ENCODE results near the gene ATG5. TPM values are rescaled to one million over a fixed set of nuclear protein-coding genes. Genes with fewer than 3 reads are reported as not detected.

Gene ATG5
- total RNA-seq, 2 experiments from 2014 or later: 41.9 to 42.0 TPM

DNA sequence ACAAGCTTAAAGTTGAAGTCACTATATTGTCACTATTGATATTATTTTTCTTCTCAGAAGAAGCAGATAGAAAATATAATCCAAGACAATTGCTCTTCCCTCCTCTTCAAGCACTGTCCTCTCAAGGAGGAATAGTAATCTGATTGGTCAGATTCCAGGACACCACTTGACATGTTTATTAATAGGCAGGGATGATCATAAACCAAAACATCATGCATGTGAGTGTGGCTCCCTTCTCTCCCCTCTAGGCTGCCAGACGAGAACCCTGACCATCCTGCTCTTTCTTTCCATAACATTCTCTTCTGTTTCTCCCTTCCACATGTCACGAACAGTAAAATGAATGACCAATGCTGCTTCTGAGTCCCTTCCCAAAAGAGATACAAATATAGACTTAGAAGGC, 7.5 kb downstream of the ATG5 start:
- ChIA-PET CTCF (no interaction called here), POLR2A (interaction anchor here (1.1 kb wide), 1 partner anchor 58 kb away, joined by 3 read pairs; no protein-coding TSS in a partner anchor)

DNA sequence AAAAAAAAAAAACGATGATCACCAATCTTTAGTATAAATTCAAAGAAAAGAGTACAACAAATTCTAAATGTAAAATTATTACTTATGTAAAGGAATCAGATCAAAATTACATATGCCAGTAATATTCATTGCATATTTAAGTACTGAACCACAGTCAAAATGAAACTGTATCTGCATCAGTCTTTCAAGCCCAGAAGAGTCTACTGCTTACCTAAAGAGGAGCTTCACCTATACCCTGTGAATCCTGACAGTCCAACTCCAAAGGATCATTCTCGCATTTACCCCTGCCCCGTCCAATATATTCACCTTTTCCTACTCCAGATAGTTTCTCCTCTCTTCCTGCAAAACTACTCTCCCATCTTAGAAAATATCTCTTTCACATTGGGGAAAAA, 9.2 kb downstream of the ATG5 start:
- CTCF ChIA-PET: interaction anchor here (1.1 kb wide), 1 partner anchor 9 kb away, joined by 3 read pairs; the partner anchor contains the start of gene ATG5
- POLR2A ChIA-PET: interaction anchor here (0.6 kb wide), 1 partner anchor 16 kb away, joined by 7 read pairs; no protein-coding TSS in a partner anchor

DNA sequence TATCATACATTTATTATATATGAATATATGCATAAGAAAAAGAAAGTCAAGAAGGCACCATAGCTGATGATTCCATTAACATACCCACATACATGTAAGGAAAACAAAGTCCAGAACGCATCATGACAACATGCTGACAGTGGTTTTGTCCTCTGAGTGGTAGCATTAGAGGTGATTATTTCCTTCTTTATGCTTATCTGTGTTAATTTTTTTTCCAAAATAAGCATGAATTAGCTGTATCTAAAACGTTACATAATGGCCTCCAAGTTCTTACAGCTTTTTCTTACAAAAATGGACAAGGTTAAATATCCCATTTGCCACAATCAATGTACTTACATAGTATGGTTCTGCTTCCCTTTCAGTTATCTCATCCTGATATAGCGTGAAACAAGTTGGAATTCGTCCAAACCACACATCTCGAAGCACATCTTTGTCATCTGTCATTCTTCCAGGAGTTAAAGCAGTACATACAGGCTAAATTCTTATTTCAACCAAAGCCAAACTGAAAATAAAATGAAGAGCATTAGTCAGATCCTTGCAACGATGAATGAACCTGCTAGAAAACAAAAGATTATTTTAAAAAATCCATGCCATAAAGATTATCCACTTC, 9.7 kb downstream of the ATG5 start:
- ChIA-PET CTCF (interaction anchor here (0.5 to 1.1 kb wide), 3 partner anchors 9 to 24 kb away, joined by 3 to 4 read pairs (median 3); partner anchors contain the start of gene ATG5), POLR2A (interaction anchor here (0.6 kb wide), 1 partner anchor 17 kb away, joined by 7 read pairs; no protein-coding TSS in a partner anchor)

DNA sequence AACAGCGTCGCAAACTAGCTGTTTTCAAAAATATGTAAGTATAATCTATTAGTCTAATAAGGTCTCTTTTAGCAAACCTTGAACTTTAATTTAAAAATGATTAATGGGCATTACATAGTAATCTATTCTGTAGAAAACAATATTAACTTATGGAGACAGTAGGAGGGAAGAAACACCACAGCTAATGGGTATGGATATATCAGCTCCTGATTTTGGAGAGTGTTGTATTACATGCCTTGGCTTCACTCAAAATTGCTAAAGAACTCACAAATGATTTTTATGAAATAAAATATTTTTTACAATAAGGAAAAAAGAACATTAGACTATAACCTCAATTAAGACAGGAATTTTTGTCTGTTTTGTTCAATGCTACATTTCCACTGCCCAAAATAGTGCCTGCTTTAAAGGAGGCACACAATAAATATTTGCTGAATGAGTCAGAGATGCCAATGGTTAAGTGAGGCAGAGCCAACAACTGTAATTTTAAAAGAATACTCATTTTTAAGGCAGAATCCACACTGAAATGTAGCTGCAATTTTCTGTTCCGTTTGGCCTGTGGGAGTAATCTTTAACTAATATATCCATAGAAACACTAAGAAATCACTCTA, 15.7 kb downstream of the ATG5 start:
- CTCF ChIA-PET: interaction anchor here (0.5 kb wide), 1 partner anchor 878 kb away, joined by 4 read pairs; no protein-coding TSS in a partner anchor
- POLR2A ChIA-PET: no interaction called here

DNA sequence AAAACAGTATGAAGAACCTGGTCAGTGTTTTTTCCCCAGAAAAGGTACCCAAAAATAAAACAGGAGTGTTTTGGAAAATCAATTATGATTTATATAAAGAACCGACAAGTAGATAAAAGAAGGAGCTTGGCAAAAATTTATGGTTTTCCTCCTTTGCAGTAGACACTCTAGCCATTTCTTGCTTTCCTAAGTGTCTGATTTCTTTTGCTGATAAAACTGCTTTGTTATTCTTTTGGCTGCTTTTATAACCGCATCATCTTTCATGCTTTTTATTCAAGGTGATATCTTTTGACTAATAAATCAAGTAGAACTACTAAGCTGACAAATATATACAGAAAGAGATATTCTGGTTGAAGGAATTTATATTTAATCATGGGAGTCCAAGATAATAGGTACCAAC, 16.6 kb downstream of the ATG5 start:
- ChIA-PET POLR2A (no interaction called here), CTCF (interaction anchor here (0.5 kb wide), 1 partner anchor 878 kb away, joined by 4 read pairs; no protein-coding TSS in a partner anchor)

DNA sequence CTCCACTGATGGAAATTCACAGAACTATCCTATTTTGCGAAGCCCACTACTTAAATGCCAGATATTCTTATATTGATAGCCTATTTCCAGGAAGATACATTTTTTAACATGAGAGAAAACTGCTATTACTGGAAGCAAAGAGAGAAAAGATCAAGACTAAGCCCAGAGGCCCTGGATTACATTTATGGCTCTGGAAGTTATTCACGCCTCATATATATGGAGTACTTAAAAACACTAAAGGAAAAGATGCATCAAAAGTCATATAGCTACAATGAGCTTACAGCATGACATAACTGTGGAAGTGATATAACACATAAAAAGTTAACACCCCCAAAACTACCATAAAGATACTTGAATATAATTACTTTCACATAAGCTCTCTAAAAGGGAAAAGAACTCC, 19.8 kb downstream of the ATG5 start:
- POLR2A ChIA-PET: no interaction called here

DNA sequence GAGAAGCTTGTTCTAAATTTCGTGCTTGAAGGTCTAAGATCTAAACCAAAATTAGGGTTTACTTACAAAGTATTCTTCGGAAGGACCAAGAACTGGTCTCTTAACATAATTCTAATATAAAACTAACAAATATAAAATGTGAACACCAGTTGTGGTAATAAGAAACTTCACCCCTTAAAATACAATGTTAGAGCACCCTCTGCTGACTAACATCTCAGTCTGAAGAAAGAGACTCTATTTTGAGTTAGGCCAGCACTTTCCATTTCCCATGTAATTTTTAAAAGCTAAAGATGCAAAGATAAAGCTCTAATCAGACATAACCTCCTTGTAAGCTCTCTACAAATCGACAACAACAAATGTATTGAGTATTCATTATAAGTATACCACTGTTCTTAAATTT, 24.6 kb downstream of the ATG5 start:
- ChIA-PET CTCF (interaction anchor here (0.9 kb wide), 1 partner anchor 18 kb away, joined by 3 read pairs; no protein-coding TSS in a partner anchor), POLR2A (no interaction called here)

More for the DNA sequence above, 19.8 kb downstream of the ATG5 start:
- CTCF ChIA-PET: no interaction called here

DNA sequence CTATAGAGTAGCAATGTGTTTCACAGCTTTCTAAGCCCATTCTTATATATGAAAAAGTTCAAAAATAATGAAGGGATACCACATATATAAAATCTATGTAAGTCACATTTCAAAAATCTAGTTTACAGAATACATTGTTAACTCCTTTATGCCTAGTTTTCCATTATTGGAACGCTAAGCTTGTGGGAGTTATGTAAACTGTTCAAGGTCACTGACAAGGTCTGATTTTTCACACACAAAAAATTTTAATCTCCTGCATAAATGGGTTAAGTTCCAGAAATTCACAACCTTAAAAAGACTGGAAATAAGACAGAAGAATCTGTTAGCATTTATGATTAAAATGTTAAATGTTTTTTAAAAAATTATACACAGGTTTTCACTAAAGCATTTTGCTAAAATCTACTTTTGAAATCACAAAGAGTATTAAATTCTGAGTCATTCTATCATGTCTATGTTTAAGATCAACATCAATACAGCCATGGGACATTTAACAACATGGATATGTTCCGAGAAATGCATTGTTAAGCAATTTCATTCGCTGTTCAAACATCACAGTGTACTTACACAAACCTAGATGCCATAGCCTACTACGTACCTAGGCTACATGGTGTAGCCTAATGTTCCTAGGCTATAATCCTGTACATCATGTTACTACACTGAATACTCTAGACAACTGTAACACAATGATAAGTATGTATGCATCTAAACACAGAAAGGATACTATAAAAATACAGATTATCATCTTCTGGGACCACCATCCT, 25.4 kb downstream of the ATG5 start:
- ChIA-PET CTCF (no interaction called here), POLR2A (no interaction called here)

- ChIA-PET CTCF (interaction anchor here (0.7 kb wide), 1 partner anchor 1411 kb away, joined by 3 read pairs; no protein-coding TSS in a partner anchor), POLR2A (no interaction called here)
Measured at GRCh38 chr6:106293116-106293515, 32.4 kb downstream of the ATG5 start.

GRCh38 chr6:106290954-106291353, 34.6 kb downstream of the ATG5 start:
- ChIA-PET CTCF (no interaction called here), POLR2A (no interaction called here)

GRCh38 chr6:106290032-106290431, 35.5 kb downstream of the ATG5 start:
- ChIA-PET CTCF (interaction anchor here (0.5 kb wide), 1 partner anchor 101 kb away, joined by 3 read pairs; no protein-coding TSS in a partner anchor), POLR2A (no interaction called here)

- POLR2A ChIA-PET: interaction anchor here (0.8 kb wide), 1 partner anchor 36 kb away, joined by 11 read pairs; no protein-coding TSS in a partner anchor
- CTCF ChIA-PET: no interaction called here
Measured at GRCh38 chr6:106287215-106287614, 38.3 kb downstream of the ATG5 start.

DNA sequence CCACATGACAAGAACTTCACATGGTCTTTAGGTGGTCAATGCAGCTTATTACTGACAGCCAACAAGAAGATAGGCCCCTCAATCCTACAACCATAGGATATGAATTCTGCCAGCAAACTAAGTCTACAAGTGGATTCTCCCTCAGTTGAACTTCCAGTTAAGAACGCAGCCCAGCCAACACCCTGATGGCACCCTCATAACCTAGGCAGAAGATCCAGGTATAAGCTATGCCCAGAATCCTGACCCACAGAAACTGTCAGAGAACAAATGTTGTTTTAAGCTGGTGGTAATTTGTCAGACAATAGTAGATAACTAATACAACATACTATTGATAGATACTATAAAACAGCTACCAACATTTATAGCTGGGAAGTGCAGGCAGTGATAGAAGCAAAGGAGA, 38.8 kb downstream of the ATG5 start:
- ChIA-PET POLR2A (no interaction called here), CTCF (no interaction called here)

DNA sequence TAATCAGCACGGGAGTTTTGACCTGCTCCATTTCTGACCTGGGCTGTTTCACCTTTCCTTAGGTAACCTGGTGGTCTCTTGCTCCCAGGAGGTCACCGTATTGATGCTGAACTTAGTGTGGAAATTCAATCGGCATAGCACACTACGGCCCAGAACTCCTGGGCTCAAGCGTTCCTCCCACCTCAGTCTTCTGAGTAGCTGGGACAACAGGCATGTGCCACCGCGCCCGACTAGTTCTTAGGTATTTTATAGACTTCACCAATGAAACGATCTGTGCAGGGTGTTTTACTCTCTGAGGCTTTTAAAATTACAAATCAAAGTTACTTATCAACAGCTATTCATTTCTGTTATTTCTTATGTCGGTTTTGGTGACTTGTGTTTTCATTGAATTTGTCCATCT, 42.1 kb downstream of the ATG5 start:
- ChIA-PET POLR2A (no interaction called here), CTCF (no interaction called here)

GRCh38 chr6:106281661-106282060, 43.9 kb downstream of the ATG5 start:
- ChIA-PET CTCF (no interaction called here), POLR2A (no interaction called here)

GRCh38 chr6:106281088-106281487, 44.5 kb downstream of the ATG5 start:
- CTCF ChIA-PET: no interaction called here
- POLR2A ChIA-PET: interaction anchor here (0.6 kb wide), 1 partner anchor 549 kb away, joined by 3 read pairs; no protein-coding TSS in a partner anchor

- ChIA-PET CTCF (interaction anchor here (1.2 kb wide), 1 partner anchor 11 kb away, joined by 3 read pairs; no protein-coding TSS in a partner anchor), POLR2A (no interaction called here)
Measured at GRCh38 chr6:106279179-106279578, 46.4 kb downstream of the ATG5 start.

DNA sequence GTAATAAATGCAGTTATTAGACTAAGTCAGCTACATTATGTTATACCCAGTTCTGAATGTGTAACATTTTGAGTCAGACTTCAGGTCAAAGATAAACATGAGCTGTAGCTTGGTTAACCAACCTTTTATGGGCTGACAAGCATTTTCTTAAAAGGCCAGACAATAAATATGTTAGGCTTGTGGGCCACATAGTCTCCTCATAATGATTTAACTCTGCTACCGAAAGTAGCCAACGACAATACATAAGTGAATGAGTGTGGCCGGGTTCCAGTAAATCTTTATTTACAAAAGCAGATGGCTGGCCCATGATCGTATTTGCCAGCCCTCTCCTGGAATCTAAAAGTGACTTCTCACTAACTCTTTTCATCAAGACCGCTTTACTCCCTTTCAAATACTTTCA, 49.9 kb downstream of the ATG5 start:
- CTCF ChIA-PET: no interaction called here
- POLR2A ChIA-PET: interaction anchor here (0.6 to 1.0 kb wide), 4 partner anchors 13 to 86 kb away, joined by 3 to 5 read pairs (median 3); no protein-coding TSS in a partner anchor

DNA sequence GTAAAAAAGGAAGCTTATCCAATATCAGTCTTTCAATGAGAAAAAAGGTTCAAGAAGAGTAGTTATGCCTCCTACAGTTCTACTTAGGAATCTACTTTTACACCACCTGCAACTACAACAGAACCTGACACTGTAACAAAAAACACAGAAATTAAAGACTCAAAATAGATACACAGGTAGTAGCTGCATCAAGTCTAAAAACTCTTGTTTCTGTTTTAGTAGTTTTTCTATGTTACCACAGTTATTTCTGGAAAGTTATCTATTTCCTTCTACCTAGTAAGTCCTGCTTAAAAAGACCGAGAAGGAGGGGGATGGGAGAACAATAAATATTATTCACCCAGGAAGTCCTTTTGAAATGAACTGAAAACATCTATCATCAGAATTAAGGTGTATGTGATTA, 52.5 kb downstream of the ATG5 start:
- POLR2A ChIA-PET: no interaction called here
- CTCF ChIA-PET: no interaction called here

GRCh38 chr6:106272287-106272686, 53.3 kb downstream of the ATG5 start:
- CTCF ChIA-PET: no interaction called here
- POLR2A ChIA-PET: no interaction called here
